Measurements from ENCODE around the gene POC5.

POC5 gene

GRCh38 chr5:75681125-75681830 is 36.0 kb downstream of the POC5 start:
- peak; percentile 30 for TF ChIP-seq ISL1 (CRISPR knock-in tag; IDR thresholded peaks at IDR 0.05)
- no peak for TF ChIP-seq PATZ1 (CRISPR knock-in tag; IDR thresholded peaks at IDR 0.05; ENCODE audit: borderline replicate concordance)
- ATAC-seq = peak; percentile 81

- no peak for TF ChIP-seq GLIS3 (CRISPR knock-in tag; IDR thresholded peaks at IDR 0.05)
- TF ChIP-seq ZFP3 (CRISPR knock-in tag; IDR thresholded peaks at IDR 0.05) = no peak
- TF ChIP-seq ZNF70 (CRISPR knock-in tag; IDR thresholded peaks at IDR 0.05) = no peak
- TF ChIP-seq TCF4 (CRISPR knock-in tag; IDR thresholded peaks at IDR 0.05; ENCODE audit: borderline replicate concordance) = no peak
- TF ChIP-seq ESRRG (CRISPR knock-in tag; IDR thresholded peaks at IDR 0.05) = no peak
- no peak for TF ChIP-seq ZNF565 (CRISPR knock-in tag; conservative IDR thresholded peaks at IDR 0.05; ENCODE audit: low read depth)
- TF ChIP-seq TOX (CRISPR knock-in tag; IDR thresholded peaks at IDR 0.05; ENCODE audit: borderline replicate concordance) = no peak
- ATAC-seq = no peak
These were observed 39.1 kb downstream of the POC5 start for GRCh38 chr5:75678155-75678554.

- TF ChIP-seq TOX (CRISPR knock-in tag; IDR thresholded peaks at IDR 0.05; ENCODE audit: borderline replicate concordance) = no peak
- no peak for TF ChIP-seq TSHZ2 (CRISPR knock-in tag; IDR thresholded peaks at IDR 0.05)
- TF ChIP-seq TCF4 (CRISPR knock-in tag; IDR thresholded peaks at IDR 0.05; ENCODE audit: borderline replicate concordance) = no peak
- TF ChIP-seq ZC3H10 (CRISPR knock-in tag; IDR thresholded peaks at IDR 0.05) = no peak
- no peak for TF ChIP-seq ZFP30 (CRISPR knock-in tag; IDR thresholded peaks at IDR 0.05)
- TF ChIP-seq ESRRG (CRISPR knock-in tag; IDR thresholded peaks at IDR 0.05) = no peak
- ATAC-seq = no peak
These were observed 39.6 kb downstream of the POC5 start for GRCh38 chr5:75677607-75678006.

GRCh38 chr5:75675783-75676182 is 41.5 kb downstream of the POC5 start:
- no peak for ATAC-seq
- TF ChIP-seq CREB5 (CRISPR knock-in tag; IDR thresholded peaks at IDR 0.05; ENCODE audit: low read depth) (no peak), ZFP30 (CRISPR knock-in tag; IDR thresholded peaks at IDR 0.05) (no peak), ZNF565 (CRISPR knock-in tag; conservative IDR thresholded peaks at IDR 0.05; ENCODE audit: low read depth) (no peak), POU6F1 (CRISPR knock-in tag; IDR thresholded peaks at IDR 0.05; ENCODE audit: borderline replicate concordance, low read depth) (no peak), ISL1 (CRISPR knock-in tag; IDR thresholded peaks at IDR 0.05) (no peak), TOX (CRISPR knock-in tag; IDR thresholded peaks at IDR 0.05; ENCODE audit: borderline replicate concordance) (no peak), OSR1 (CRISPR knock-in tag; IDR thresholded peaks at IDR 0.05) (no peak), BACH2 (CRISPR knock-in tag; IDR thresholded peaks at IDR 0.05; ENCODE audit: borderline replicate concordance) (no peak), PPARA (CRISPR knock-in tag; IDR thresholded peaks at IDR 0.05; ENCODE audit: borderline replicate concordance) (no peak), TCF4 (CRISPR knock-in tag; IDR thresholded peaks at IDR 0.05; ENCODE audit: borderline replicate concordance) (no peak), ESRRG (CRISPR knock-in tag; IDR thresholded peaks at IDR 0.05) (no peak), ZNF8 (CRISPR knock-in tag; IDR thresholded peaks at IDR 0.05) (no peak), SNAI2 (CRISPR knock-in tag; IDR thresholded peaks at IDR 0.05) (no peak), TSHZ2 (CRISPR knock-in tag; IDR thresholded peaks at IDR 0.05) (no peak), CSDC2 (CRISPR knock-in tag; IDR thresholded peaks at IDR 0.05) (no peak)

Measured in SK-N-SH treated with all-trans-retinoic acid at 6 μM for 48 hours (cell line).